GM21381 (cell line): ENCODE measurements around the gene DHX16.

Source experiments
- ATAC-seq: cut with Tn5 transposase; IDR thresholded peaks from one replicate; pipeline ENCODE4 v1.9.1; 2021; ENCODE audit warnings: mild to moderate bottlenecking, moderate library complexity; ENCODE audit not compliant: unreplicated experiment

Gene DHX16

DNA sequence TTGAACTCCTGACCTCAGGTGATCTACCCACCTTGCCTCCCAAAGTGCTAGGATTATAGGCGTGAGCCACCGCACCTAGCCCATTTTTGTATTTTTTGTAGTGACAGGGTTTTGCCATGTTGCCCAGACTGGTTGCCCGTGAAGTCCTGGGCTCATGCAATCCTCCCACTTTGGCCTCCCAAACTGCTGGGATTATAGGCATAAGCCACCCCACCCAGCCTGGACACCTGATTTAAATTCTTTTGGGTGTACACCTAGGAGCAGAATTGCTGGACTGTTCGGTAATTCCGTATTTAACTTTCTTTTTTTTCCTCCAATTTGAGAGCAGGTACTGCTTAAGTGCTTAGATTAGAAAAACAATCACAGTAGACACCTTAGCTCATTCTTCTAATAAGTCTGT lies 23.6 kb upstream of the DHX16 start:
- no peak for ATAC-seq

DNA sequence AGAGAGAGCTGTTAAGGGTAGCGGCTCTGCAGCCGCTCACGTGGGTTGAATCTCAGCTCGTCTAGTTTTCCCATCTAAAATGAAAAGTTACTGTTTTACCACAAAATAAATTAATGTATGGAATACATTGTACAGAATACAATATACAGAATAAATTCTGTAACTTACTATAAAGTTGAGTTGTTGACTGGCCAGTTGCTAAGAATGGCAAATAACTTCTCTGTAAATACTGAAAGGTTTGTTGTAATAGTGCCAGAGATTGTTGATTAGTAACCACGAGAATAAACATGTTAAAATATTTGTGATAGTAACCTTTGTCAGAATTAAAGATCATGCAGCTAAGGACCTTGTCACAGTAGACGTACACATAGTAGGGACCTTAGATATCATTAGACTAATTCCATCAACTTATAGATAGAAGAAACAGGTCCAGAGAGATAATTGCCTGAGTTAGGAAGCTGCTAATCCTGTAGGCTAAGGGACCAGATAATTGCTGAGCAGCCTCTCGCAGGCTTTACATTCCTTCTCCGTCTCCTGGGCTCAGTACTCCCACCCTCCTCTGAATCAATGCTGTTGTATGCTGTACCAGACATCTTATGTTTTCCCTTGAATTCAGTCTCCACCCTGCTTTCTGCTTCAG lies 18.5 kb upstream of the DHX16 start:
- ATAC-seq, result no peak

DNA sequence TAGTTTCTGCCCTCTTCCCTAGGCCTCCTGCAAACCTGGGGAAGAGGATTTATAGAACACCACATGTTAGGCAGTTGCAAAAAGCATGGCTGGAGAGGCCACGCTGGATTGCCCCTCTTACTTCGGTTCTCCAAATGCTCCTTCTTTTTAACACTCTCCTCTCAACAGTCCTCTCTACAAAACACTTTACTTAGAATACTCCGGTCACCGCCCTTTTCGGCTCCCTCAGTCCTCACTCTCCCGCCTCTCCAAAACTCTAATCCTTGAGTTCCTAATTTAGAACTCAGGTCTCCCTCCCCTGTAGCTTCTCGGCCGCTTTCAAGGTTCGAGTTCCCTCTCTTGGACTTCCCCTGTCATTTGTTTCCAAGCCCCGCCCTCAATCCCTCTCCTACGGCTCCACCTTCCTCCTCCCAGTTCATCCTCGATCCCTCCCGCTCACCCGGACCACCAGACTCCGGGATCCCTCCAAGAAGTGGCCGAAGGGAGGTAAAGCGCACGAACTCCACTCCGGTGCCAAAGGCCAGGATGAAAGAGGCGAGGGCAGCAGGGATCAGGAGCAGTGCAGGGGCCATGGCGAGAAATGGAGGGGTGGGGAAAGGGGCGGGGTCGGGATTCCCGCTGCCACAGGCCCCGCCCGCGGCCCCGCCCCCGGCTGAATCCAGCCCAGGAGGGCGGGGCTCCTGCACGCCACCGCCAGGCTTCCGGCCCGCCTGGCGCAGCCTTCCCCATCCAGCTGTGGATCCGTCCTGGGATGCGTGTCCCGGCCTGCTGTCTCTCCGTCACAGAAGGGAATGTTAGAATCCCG lies 17.8 kb upstream of the DHX16 start, which contains the start of gene NRM:
Gene NRM (minus strand): TSS at position 582 of the 805 bp plus-strand sequence. CDS start 10 bp downstream, at position 572.
- ATAC-seq, result peak; percentile 25

DNA sequence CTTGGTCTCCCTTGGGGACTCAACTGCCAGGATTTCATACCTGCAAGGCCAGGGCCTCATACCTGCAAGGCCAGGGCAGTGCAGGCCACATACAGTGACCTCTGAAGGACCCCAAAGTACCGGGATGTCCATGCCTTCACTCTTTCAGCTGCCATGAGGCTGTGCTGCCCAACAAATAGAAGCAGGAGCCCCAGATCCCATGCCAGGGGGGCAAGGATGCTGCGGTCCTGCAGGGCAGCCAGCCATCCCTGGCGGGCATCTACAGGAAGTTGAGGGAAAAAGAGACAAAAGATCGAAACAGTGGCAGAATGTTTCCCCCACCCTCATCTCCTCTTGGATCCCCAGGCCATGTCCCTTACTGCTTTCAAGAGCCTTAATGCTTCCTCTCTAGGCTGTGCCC lies 17.2 kb upstream of the DHX16 start:
- no peak for ATAC-seq

DNA sequence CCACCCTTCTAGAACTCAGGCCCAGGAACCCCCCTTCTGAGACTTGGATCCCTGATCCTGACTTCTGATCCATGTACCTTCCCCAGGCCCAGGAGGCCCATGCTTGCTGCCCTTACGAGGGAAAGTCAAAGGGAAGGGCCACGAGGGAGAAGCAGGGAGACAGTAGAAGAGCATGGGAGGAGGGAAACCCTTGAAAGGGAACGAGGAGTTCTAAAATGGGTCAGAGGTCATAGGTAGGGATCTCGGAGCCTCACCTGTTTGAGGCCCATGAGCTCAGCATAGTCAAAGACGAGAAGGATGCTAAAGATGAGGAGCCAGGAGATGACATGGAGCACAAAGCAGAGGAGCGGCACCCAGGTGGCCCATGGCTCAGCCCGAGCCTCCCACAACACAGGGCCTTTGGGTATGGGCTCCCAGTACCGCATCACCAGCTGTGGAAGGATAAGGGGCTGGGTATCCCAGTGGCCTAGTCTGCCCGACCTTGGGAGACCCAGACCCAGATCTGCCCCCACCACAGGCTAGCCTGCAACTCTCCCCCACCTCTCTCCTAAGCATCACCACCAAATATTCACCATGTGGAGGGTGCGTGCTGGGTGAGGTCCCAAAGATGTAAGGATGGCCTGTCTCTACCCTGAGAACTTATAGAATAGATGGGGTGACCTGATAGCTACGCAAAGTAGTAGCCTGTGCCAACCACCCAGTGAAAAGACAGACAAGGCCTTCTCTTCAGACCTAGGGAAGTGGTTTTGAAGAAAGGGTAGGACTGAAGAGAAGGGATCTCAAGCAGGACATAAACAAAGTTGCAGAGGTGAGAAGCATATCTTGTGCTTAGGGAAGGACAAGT lies 16.4 kb upstream of the DHX16 start:
- no peak for ATAC-seq

DNA sequence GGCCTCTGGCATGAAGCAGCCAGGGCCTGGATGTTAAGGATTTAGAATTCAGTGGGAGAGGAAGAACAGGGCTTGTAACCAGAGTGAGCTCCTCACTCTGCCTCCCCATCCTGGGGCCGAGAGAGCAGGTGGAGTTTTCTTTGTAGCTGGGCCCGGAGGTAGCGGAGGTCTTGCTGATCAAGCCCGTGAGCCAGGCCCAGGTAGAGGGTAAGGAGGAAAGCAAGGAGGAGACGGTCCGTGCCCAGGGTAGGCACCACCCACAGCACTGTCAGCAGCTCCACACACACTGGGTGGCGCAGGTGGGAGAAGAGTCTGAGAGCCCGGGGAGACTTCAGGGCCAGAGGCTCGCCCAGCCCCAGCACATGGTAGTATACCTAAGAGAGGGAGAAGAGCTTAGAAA lies 15.8 kb upstream of the DHX16 start:
- ATAC-seq, result no peak

DNA sequence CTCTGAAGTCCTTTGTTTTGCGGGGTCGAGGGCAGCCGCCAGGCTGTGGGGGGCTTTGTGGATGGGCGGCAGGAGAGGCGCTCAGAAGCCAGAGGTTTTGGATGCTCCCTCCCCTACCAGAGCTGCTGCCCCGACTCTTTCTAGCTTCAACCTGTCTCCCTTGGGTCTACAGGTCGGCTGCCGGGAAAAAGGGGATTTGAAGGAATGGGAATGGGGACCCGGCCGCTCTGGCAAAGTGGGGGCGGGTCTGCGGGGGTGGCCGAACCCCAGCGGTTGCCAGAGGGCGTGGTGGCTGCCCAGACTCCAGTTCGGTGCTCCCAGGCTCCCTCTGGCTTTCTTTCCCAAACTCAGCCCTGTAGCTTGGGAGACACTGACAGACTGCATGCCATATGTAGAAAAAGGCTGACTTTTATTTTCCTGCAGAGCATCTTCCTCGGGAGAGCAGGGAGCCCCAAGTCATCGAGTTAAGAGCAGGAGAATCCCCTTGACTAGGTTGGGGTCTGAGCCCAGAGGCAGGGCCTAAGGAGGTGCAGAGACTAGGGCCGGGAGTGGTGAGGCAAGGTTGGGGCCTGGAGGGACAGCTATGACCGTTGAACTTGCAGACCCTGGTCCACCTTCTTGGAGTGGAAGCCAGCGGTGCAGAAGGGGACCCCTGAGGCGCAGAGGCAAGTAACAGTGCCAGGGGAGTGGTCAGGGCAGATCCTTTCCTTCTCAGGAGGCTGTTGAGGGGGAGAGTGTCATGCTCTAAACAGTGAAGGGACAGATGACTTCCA lies 15.0 kb upstream of the DHX16 start:
- no peak for ATAC-seq

DNA sequence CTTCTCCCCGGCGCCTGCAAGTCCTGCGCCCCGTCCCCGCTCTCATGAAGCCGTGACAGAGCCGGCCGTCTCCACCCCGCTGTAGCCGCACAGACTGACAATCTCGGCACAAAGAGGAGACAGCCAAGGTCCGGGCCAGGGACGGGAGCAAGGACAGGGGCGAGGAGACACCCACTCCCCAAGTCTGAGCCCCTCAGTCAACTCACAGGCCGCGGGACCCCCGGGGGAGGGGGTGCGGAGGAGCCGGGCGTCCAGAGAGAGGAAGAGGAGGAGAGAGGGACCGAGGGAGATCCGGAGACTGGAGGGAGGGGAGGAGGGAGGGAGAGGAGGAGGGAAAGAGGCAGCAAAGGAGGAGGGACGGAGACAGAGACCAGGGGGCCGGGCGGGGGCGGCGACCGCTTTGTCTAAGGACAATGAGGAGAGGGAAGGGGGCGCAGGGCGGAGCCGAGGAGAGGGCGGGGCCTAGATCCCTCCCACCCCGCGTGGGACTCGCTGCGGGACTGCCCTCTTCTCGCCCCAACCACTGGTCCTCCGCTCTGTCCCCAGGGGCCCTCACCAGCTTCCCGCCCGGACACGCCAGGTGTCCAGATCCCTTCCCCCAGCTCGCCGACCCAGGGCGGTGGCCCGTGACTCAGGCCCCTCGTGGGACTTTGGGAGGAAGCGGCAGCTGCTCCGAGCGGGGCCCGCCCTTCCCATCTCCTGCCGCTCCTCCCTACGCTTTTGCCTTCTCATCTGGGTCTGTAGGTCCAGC lies 14.3 kb upstream of the DHX16 start:
- peak; percentile 46 for ATAC-seq

DNA sequence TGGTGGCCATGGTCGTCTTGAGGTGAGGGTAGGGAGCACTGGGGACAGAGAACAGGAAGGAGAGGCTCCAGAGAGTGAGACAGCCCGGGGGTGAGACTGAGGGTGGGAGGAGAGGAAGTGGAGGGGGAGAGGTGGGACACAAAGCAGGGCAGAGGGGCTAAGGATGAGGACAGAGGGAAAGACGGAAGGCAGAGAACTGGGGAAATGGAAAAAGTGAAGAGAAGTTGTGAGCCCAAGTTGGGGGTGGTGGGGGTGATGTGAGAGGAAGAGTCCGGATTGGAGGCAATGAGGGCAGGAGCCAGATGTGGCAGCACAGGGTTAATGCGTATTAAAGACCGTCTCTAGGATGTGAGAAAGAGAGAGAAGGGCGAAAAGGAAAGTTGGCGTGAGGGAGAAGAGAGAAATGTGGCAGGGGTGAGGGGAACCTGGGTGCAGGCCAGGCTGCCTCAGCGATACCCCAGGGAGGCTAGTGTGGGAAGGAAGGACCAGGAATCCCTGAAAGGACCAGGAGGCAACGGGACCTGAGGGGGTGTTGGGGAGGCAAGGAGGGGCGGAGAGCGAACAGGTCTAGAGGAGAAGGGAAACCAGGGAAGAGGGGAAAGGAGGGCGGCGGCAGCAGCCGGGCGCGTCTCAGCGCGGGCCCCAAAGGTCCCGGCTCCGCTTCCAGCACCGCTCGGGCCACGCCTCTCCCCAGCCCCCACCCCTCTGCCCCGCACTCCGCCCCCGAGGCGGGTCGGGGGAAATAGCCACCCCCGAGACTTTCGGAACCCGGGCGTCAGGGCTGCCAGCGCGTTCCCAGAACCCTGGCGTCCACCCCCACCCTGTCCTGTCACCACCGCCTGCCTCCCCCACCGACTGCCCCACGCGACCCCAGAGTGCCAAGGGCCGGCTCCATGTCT lies 13.5 kb upstream of the DHX16 start, which contains the start of gene PPP1R18:
Gene PPP1R18 (minus strand): TSS at position 637 of the 899 bp plus-strand sequence. CDS start 627 bp downstream, at position 10.
- ATAC-seq, result peak; percentile 21

DNA sequence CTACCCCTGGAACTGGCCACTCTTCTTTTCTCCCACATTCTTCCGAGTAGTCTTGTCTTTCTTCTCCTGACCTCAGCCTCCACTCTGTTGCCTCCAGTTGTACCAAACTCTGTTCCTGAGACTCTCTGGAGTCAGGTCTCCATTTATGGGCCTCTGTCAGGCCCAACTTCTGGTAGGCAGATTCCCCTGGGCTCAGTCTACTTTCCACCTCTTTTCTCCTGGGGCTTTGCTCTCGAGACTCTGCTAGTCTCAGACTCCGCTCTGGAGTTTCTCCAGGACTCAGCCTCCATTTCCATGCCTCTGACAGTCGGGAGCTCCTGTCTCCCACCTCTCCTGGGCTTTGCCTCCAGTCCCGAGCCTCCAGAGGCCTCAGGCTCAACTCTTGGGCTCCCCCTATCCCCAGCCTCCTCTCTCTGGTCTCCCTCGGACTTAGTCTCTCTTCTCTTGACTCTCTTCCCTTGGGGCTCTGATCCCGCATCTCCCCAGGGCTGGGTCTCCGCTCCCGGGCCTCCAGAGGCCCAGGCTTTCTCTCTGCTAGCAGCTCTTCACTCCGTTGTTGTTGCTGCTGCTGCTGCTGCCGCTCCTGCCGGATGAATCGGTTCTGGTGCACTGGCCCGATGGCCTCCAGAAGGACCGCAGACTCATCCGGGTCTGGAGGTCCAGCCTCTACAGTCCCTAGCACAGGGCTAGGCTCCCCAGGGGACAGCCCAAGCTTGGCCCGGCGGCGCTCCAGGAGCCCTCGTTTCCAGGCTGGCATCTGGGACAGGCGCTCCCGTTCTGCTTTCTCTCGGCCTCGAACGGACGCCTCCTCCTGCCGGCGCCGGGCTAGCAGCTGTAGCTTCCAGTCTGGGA lies 12.6 kb upstream of the DHX16 start:
- no peak for ATAC-seq

DNA sequence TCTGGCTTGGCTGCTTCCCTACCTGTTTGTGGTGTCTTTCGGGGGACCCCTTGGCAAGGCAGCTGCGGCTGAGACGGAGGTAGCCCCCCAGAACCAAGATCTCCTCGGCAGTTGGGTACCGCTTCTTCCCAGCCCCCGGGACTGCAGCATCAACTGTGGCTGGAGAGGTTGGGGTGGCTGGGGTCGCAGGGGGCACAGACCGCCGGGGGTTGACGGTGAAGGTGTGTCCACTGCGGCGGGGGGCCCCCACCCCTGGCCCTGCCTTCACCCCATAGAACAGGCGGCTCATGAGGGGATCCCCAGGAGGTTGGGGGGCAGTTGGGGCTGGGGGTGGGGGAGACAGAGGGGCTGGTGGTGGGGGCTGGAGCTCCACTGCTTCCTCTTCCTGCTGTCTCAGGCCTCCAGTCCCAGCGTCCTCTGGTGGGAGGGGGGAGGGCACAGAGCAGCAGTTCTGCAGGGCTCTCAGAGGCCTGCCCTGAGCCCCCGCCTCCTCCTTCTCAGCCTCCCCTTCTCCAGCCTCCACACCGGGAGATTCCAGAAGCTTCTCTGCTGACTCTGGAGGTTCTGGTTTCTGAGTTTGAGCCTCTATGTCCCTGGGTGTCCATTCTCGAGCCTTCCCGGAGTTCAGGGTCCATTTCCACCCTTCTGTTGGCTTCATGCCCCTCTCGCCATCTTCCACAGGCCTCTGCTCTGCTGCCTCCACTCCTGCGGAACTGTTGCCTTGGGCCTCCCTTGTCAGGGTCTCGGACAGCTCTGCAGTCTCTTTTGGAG lies 11.8 kb upstream of the DHX16 start:
- no peak for ATAC-seq

DNA sequence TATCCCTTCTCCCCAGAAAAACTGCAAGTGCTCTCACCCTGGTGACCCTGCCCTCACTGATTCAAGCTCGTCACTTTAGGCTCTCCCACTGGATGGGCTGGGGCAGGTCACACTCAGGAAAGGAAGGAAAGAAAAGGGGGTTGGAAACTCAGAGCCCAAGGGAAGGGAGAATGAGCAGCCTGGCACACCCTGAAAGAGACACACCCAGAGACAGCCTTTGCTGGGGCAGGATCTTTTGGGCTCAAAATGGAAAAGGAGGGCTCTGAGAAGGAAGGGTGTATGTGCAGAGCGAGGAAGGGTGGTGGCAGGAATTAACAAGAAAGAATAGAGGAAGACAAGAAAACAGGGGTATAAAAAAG lies 11.2 kb upstream of the DHX16 start:
- ATAC-seq, result no peak

DNA sequence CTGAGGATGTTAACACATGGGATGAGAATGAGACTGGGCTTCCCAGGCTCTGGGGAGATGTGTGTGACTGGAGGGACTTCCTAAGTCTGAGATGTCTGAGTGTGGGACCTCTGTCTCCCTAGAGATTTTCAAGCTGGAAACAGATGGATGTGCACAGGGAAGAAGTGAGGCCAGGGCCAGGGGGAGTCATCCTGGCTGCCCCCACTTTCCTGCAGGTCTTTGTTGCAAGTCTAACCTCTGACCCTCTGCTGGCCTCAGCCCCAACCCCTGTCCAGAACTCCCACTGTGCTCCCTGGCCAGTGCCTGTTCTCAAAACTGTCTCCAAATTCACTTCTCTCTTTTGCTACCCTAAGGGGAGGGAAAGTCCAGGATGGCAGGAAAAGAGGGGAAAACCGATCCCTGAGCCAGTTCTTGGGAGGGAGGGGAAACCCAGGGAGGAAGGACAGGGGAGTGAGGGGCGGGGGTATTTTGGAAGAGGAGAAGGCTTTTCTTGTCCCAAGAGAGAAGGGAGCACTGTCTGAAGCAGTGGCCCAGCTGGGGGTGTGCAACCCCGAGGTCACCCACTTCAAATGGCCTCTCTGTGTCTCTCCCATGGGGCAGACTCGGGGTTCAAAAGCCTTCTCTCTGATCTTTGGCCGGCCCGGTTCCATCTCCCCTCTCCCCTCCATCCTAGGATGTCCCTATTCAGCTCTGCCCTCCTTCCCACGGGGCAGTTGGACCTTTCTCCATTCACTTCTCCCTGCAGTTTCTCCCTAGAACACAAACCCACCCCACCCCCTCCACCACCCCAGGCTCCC lies 10.6 kb upstream of the DHX16 start:
- ATAC-seq, result no peak

DNA sequence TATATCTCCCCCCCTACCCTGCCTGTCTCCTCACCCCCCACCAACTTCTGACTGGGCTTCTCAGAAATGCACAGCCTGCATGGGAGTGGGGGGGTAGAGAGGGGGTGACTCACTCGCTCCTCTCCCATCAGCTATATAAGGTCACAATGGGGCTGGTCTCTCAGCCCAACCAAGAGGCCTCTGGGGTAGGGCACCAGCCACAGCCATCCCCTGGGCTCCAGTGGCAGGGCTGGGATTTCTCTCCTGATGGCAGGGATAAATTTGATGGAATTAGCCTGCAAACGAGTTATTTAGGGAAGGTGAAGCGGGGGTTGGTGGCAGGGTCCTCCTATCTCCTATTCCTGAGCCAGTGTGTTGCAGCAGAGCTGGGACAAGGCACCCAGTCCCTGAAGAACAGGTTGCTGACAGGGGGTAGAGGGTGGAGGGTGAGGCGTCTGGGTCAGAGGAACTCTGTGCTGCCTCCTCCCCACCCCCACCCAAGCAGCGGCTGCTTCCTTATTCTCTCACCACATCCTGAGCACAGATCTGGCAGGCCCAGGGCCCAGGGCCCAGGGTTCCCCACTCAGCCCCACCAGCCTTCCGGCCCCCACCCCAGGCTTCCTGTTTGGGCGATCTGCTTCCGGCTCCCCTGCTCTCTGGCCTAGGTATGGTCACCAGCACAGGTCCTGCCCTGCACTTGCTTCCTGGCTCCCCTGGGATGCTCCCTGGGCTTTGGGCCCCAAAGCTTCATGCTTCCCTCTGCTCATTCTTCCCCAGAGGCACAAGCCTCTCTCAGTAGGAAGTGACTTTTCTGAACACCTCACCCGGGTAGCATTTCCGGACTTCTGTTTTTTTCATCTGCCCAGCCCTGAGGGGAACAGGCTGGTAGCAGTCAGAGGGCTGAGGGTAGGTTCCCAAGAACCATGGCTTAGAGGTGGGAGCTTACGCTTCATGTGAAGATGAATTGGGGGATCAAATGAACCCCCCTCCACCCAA lies 9.6 kb upstream of the DHX16 start:
- peak; percentile 36 for ATAC-seq

DNA sequence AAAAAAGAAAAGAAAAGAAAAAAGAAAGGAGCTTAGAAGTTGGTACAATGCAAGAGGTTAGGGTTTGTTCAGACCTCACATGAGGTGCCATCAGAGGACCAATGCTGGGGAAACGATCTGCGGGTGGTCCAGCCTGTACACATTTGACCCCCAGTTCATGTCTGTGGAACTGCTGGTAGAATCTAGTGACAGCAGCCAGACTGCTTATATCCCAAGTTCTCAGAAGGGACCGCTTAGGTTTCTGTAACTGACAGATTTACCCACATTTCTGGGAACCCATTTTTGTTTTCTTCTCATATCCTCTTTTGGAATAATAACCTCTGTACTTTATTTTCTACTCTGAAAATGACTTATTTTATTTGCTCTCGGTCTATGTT lies 8.9 kb upstream of the DHX16 start:
- no peak for ATAC-seq
